A549 (cell line): Measurements from ENCODE around the gene SCNN1A.

Experiments
- CEBPB ChIP-seq, 2 experiments: fragments of >200 bp in 1 of 2; sonication (Bioruptor Twin) in 1 of 2; formaldehyde crosslinking in 1 of 2; IDR thresholded peaks; 2 replicates each; pipeline ENCODE4 v1.6.1; 2012 to 2016
- CTCF ChIP-seq: fragments of >200 bp; sonication (Bioruptor Twin); formaldehyde crosslinking; IDR thresholded peaks from 3 replicates; pipeline ENCODE4 v1.5.1; 2016
- HDAC2 ChIP-seq: fragments of 200-600 bp; sonication (generic); IDR thresholded peaks from 2 replicates; pipeline ENCODE4 v1.6.1; 2016
- KDM1A ChIP-seq: fragments of 200-600 bp; sonication (generic); IDR thresholded peaks from 2 replicates; pipeline ENCODE4 v1.6.1; 2016; ENCODE audit warnings: low read depth, mild to moderate bottlenecking
- MAFK ChIP-seq: fragments of 450-650 bp; IDR thresholded peaks from 2 replicates; pipeline ENCODE4 v1.6.1; 2014; ENCODE audit not compliant: partially characterized antibody
- MAX ChIP-seq: IDR thresholded peaks from 2 replicates; pipeline ENCODE4 v1.6.1; 2012
- MYC ChIP-seq: IDR thresholded peaks from 2 replicates; pipeline ENCODE4 v1.6.1; 2012; ENCODE audit warnings: mild to moderate bottlenecking, inconsistent platforms, low read length, improper control_type of control experiment, borderline replicate concordance
- NFE2L2 ChIP-seq: fragments of 150-350 bp; conservative IDR thresholded peaks from 2 replicates; pipeline ENCODE4 v1.6.1; 2014; ENCODE audit warnings: low read length
- PBX3 ChIP-seq: IDR thresholded peaks from 2 replicates; pipeline ENCODE4 v1.6.1; 2012
- POLR2A ChIP-seq: IDR thresholded peaks from 2 replicates; pipeline ENCODE4 v1.6.1; 2012; ENCODE audit warnings: mild to moderate bottlenecking, low read length
- RCOR1 ChIP-seq: fragments of 150-350 bp; IDR thresholded peaks from 2 replicates; pipeline ENCODE4 v1.6.1; 2014; ENCODE audit warnings: antibody characterized with exemption, low read length, low read depth
- RNF2 ChIP-seq: fragments of 200-600 bp; sonication (generic); IDR thresholded peaks from 2 replicates; pipeline ENCODE4 v1.6.1; 2016; ENCODE audit warnings: low read depth, mild to moderate bottlenecking, antibody characterized with exemption, moderate library complexity, borderline replicate concordance
- USF2 ChIP-seq: fragments of 450-650 bp; IDR thresholded peaks from 2 replicates; pipeline ENCODE4 v1.6.1; 2014; ENCODE audit warnings: antibody characterized with exemption
- ZFP36 ChIP-seq: fragments of 450-650 bp; IDR thresholded peaks from 2 replicates; pipeline ENCODE4 v1.6.1; 2014; ENCODE audit warnings: borderline replicate concordance; ENCODE audit not compliant: partially characterized antibody

- TF ChIP-seq KDM1A: no peak
- no peak for TF ChIP-seq CTCF
- no peak for TF ChIP-seq MYC
- no peak for TF ChIP-seq POLR2A
- no peak for TF ChIP-seq NFE2L2
- TF ChIP-seq CEBPB (IDR thresholded peaks at IDR 0.05): no peak
- no peak for TF ChIP-seq PBX3
- TF ChIP-seq MAX: no peak
- no peak for TF ChIP-seq ZFP36
- no peak for TF ChIP-seq MAFK
- no peak for TF ChIP-seq RCOR1
- TF ChIP-seq HDAC2: no peak
- no peak for TF ChIP-seq USF2
- TF ChIP-seq RNF2: no peak
These were observed 14.9 kb upstream of the SCNN1A start for GRCh38 chr12:6390084-6390799.
